Liver (tissue), 9 donors: ENCODE measurements around the gene EPB41L4A. TPM values are rescaled to one million over a fixed set of nuclear protein-coding genes. Genes with fewer than 3 reads are reported as not detected.

Experiments used
- DNase-seq: peaks from one replicate; pipeline ENCODE4 v3.0.0-alpha.2; 2017; ENCODE audit warnings: low spot score
- H3K27ac ChIP-seq, 2 donors: one replicate each; pipeline ENCODE4 v1.7.0; 2013; ENCODE audit warnings: inconsistent platforms in 2 of 2, low read length in 2 of 2, control low read depth in 1 of 2, low read depth in 1 of 2, mild to moderate bottlenecking in 1 of 2
- H3K27me3 ChIP-seq, 4 donors: one replicate each; pipeline versions ENCODE4 v1.6.1 to v1.7.0; 2013; ENCODE audit warnings: low read length in 3 of 4, inconsistent platforms in 1 of 4, mild to moderate bottlenecking in 1 of 4, moderate library complexity in 1 of 4; ENCODE audit not compliant: control insufficient read depth in 4 of 4, insufficient read depth in 4 of 4
- H3K36me3 ChIP-seq, 4 donors: one replicate each; pipeline versions ENCODE4 v1.6.1 to v1.7.0; 2013; ENCODE audit warnings: low read length in 3 of 4, mild to moderate bottlenecking in 3 of 4, low read depth in 1 of 4, moderate library complexity in 1 of 4; ENCODE audit not compliant: control insufficient read depth in 4 of 4, insufficient read depth in 3 of 4
- H3K4me1 ChIP-seq, 4 donors: one replicate each; pipeline versions ENCODE4 v1.6.1 to v1.7.0; 2013; ENCODE audit warnings: low read length in 3 of 4, mild to moderate bottlenecking in 3 of 4, moderate library complexity in 1 of 4; ENCODE audit not compliant: control insufficient read depth in 4 of 4, insufficient read depth in 4 of 4
- H3K4me3 ChIP-seq, 3 donors: one replicate each; pipeline versions ENCODE4 v1.6.1 to v1.7.0; 2013; ENCODE audit warnings: low read length in 3 of 3, control low read depth in 1 of 3, low read depth in 1 of 3, mild to moderate bottlenecking in 1 of 3
- H3K9ac ChIP-seq, 2 donors: one replicate each; pipeline ENCODE4 v1.7.0; 2013; ENCODE audit warnings: low read length in 2 of 2, mild to moderate bottlenecking in 2 of 2, moderate library complexity in 2 of 2, control low read depth in 1 of 2, low read depth in 1 of 2
- H3K9me3 ChIP-seq, 4 donors: one replicate each; pipeline versions ENCODE4 v1.6.1 to v1.7.0; 2013; ENCODE audit warnings: low read length in 3 of 4; ENCODE audit not compliant: control insufficient read depth in 4 of 4
- ATF3 ChIP-seq: IDR thresholded peaks from 2 replicates; pipeline ENCODE4 v1.6.1; 2016; ENCODE audit warnings: antibody characterized with exemption
- CTCF ChIP-seq: fragments of 150-350 bp; IDR thresholded peaks from 2 replicates; pipeline ENCODE4 v1.5.1; 2017; ENCODE audit warnings: improper control_type of control experiment, low read depth, low read length; ENCODE audit not compliant: missing input control
- EGR1 ChIP-seq, 2 donors: IDR thresholded peaks; 2 replicates each; pipeline ENCODE4 v1.6.1; 2016 to 2018; ENCODE audit warnings: antibody characterized with exemption in 2 of 2, low read depth in 2 of 2
- FOXA1 ChIP-seq: IDR thresholded peaks from 2 replicates; pipeline ENCODE4 v1.6.1; 2016; ENCODE audit warnings: antibody characterized with exemption
- FOXA2 ChIP-seq: IDR thresholded peaks from 2 replicates; pipeline ENCODE4 v1.6.1; 2016; ENCODE audit warnings: antibody characterized with exemption
- GABPA ChIP-seq, 2 donors: IDR thresholded peaks in 1 of 2; conservative IDR thresholded peaks in 1 of 2; 2 replicates each; pipeline ENCODE4 v1.6.1; 2016; ENCODE audit warnings: antibody characterized with exemption in 2 of 2, mild to moderate bottlenecking in 1 of 2, moderate library complexity in 1 of 2
- HNF4A ChIP-seq, 2 donors: conservative IDR thresholded peaks; 2 replicates each; pipeline ENCODE4 v1.6.1; 2016; ENCODE audit warnings: antibody characterized with exemption in 2 of 2, mild to moderate bottlenecking in 2 of 2
- HNF4G ChIP-seq: IDR thresholded peaks from 2 replicates; pipeline ENCODE4 v1.6.1; 2016; ENCODE audit warnings: antibody characterized with exemption
- JUND ChIP-seq, 2 donors: IDR thresholded peaks; 2 replicates each; pipeline ENCODE4 v1.6.1; 2016; ENCODE audit warnings: antibody characterized with exemption in 2 of 2
- MAX ChIP-seq: IDR thresholded peaks from 2 replicates; pipeline ENCODE4 v1.6.1; 2016; ENCODE audit warnings: antibody characterized with exemption
- RAD21 ChIP-seq, 2 donors: IDR thresholded peaks; 2 replicates each; pipeline ENCODE4 v1.6.1; 2016; ENCODE audit warnings: antibody characterized with exemption in 2 of 2, mild to moderate bottlenecking in 2 of 2
- REST ChIP-seq: IDR thresholded peaks from 2 replicates; pipeline ENCODE4 v1.6.1; 2016; ENCODE audit warnings: antibody characterized with exemption, mild to moderate bottlenecking
- SP1 ChIP-seq: IDR thresholded peaks from 2 replicates; pipeline ENCODE4 v1.6.1; 2018; ENCODE audit warnings: antibody characterized with exemption, mild to moderate bottlenecking
- YY1 ChIP-seq: IDR thresholded peaks from 2 replicates; pipeline ENCODE4 v1.6.1; 2016; ENCODE audit warnings: antibody characterized with exemption, mild to moderate bottlenecking
- ZBTB33 ChIP-seq: IDR thresholded peaks from 2 replicates; pipeline ENCODE4 v1.6.1; 2016; ENCODE audit warnings: antibody characterized with exemption
- WGBS: extraction: QIAGEN DNeasy Blood & Tissue Kit; methylation state at CpG from one replicate; pipeline ENCODE4 v1.1.7; 2013; 5-methylcytosine and 5-hydroxymethylcytosine counted together
- polyA plus RNA-seq, 2 donors: library from polyadenylated mRNA; stranded (reverse) in 1 of 2; unstranded in 1 of 2; fragments of 200-250 nt in 1 of 2; fragments of >200 nt in 1 of 2; fragmentation: Nextera tagmentation in 1 of 2; extraction: Ambion mirVana in 1 of 2; gene quantifications; one replicate each; pipeline versions ENCODE4 v1.2.1 to v1.2.3, GENCODE V29; 2013 to 2015
- total RNA-seq, 2 donors: library from RNA; depleted of rRNA; stranded (reverse); fragments of >200 nt; gene quantifications; one replicate each; pipeline ENCODE4 v1.2.3, GENCODE V29; 2014
- donor health status: healthy.
- donor health status: healthy.
- donor health status: healthy.
- donor health status: healthy.
- donor health status: healthy.

The EPB41L4A gene
- total and polyA plus RNA-seq, 4 donors: 1.1 to 8.0 (median 3.9) TPM

GRCh38 chr5:112121258-112121657 lies 297.8 kb downstream of the EPB41L4A start:
- 91% methylated on average over 3 of the region's 3 CpGs for WGBS
- H3K4me1 ChIP-seq: peaks cover 0 to 4% (median 0%) of the 10 kb centered on the region in 4 donors
- peaks cover 0 to 4% (median under 1%) of the 10 kb centered on the region in 4 donors for H3K9me3 ChIP-seq

GRCh38 chr5:112119969-112120368 lies 299.1 kb downstream of the EPB41L4A start:
- no peak overlapping the region for H3K9ac ChIP-seq
- WGBS: 80% methylated on average over 2 of the region's 2 CpGs
- TF ChIP-seq CTCF (no peak), REST (no peak), FOXA2 (no peak), HNF4G (no peak), EGR1 (IDR thresholded peaks at IDR 0.05; ENCODE audit: low read depth in 2 of 2) (no peak), GABPA (IDR thresholded peaks at IDR 0.05 in 1 of 2, conservative IDR thresholded peaks at IDR 0.05 in 1 of 2) (no peak), ZBTB33 (no peak)

More at GRCh38 chr5:112121258-112121657, 297.8 kb downstream of the EPB41L4A start:
- H3K9ac ChIP-seq: no peak overlapping the region
- H3K27ac ChIP-seq: no peak overlapping the region
- no peak for DNase-seq
- no peak for TF ChIP-seq FOXA2
- TF ChIP-seq JUND (IDR thresholded peaks at IDR 0.05): no peak
- no peak for TF ChIP-seq CTCF
- no peak for TF ChIP-seq HNF4A (conservative IDR thresholded peaks at IDR 0.05)
- no peak for TF ChIP-seq GABPA (IDR thresholded peaks at IDR 0.05 in 1 of 2, conservative IDR thresholded peaks at IDR 0.05 in 1 of 2)
- TF ChIP-seq YY1: no peak
- TF ChIP-seq ATF3: no peak
- TF ChIP-seq SP1: no peak
- no peak for TF ChIP-seq RAD21 (IDR thresholded peaks at IDR 0.05)
- TF ChIP-seq HNF4G: no peak
- TF ChIP-seq MAX: no peak
- no peak for TF ChIP-seq ZBTB33
- no peak for TF ChIP-seq FOXA1
- no peak overlapping the region for H3K4me3 ChIP-seq
- H3K36me3 ChIP-seq: no peaks in the 10 kb centered on the region
- H3K27me3 ChIP-seq: no peaks in the 10 kb centered on the region

More at GRCh38 chr5:112119969-112120368, 299.1 kb downstream of the EPB41L4A start:
- H3K9me3 ChIP-seq: peaks cover 0 to 4% (median under 1%) of the 10 kb centered on the region in 4 donors
- DNase-seq: no peak
- no peak overlapping the region for H3K27ac ChIP-seq
- no peaks in the 10 kb centered on the region for H3K36me3 ChIP-seq
- H3K27me3 ChIP-seq: no peaks in the 10 kb centered on the region
- peaks cover 0 to 4% (median 0%) of the 10 kb centered on the region in 4 donors for H3K4me1 ChIP-seq
- H3K4me3 ChIP-seq: no peak overlapping the region
